C4-2B (cell line): ENCODE measurements around the gene CDKL1.

ENCODE experiments used
- H3K27ac ChIP-seq: fragments of 450-650 bp; 2 replicates; pipeline ENCODE4 v1.5.1; 2017
- CTCF ChIP-seq: fragments of 450-650 bp; conservative IDR thresholded peaks from 2 replicates; pipeline ENCODE4 v1.5.1; 2017; ENCODE audit warnings: mild to moderate bottlenecking
- ZFX ChIP-seq: fragments of 450-650 bp; IDR thresholded peaks from 2 replicates; pipeline ENCODE4 v1.6.1; 2017

Gene CDKL1

GRCh38 chr14:50421499-50421898, 24.8 kb upstream of the CDKL1 start:
- no peak overlapping the region for H3K27ac ChIP-seq
- TF ChIP-seq ZFX (no peak), CTCF (no peak)

GRCh38 chr14:50417853-50418252, 21.2 kb upstream of the CDKL1 start:
- H3K27ac ChIP-seq: no peak overlapping the region

GRCh38 chr14:50410921-50411320, 14.2 kb upstream of the CDKL1 start:
- H3K27ac ChIP-seq: no peak overlapping the region
- TF ChIP-seq ZFX (no peak), CTCF (no peak)

More at GRCh38 chr14:50417853-50418252, 21.2 kb upstream of the CDKL1 start:
- TF ChIP-seq ZFX: no peak
- TF ChIP-seq CTCF: no peak

- TF ChIP-seq ZFX (no peak), CTCF (no peak)
- H3K27ac ChIP-seq: no peak overlapping the region
These were observed 13.4 kb upstream of the CDKL1 start for GRCh38 chr14:50410071-50410470.

- H3K27ac ChIP-seq: no peak overlapping the region
- TF ChIP-seq CTCF (no peak), ZFX (no peak)
These were observed 10.6 kb upstream of the CDKL1 start for GRCh38 chr14:50407111-50407812.

- no peak overlapping the region for H3K27ac ChIP-seq
- TF ChIP-seq ZFX (no peak), CTCF (no peak)
These were observed 6.7 kb upstream of the CDKL1 start for GRCh38 chr14:50403419-50403818.

GRCh38 chr14:50402965-50403364, 6.3 kb upstream of the CDKL1 start:
- H3K27ac ChIP-seq: no peak overlapping the region
- no peak for TF ChIP-seq CTCF
- no peak for TF ChIP-seq ZFX
